ENCODE results near the gene L3MBTL4.
"Not testable (repeated sequence)": the region's sequence is repeated elsewhere in the genome, so short reads cannot be mapped to it uniquely, and the experiment has no call there.

Gene L3MBTL4

GRCh38 chr18:6284761-6285160 is 129.9 kb downstream of the L3MBTL4 start:
- Histone ChIP-seq H3K27ac (ENCODE audit: insufficient read depth in 1 of 2, low read depth in 1 of 2, low read length in 2 of 2, poor library complexity in 1 of 2, severe bottlenecking in 2 of 2) (no peak overlapping the region), H3K27me3 (replicated peaks in 2 of 5; ENCODE audit: control insufficient read depth in 4 of 5, insufficient read depth in 5 of 5, low read length in 4 of 5) (no peaks in the 10 kb centered on the region), H3K9me3 (ENCODE audit: control extremely low read depth in 1 of 5, control insufficient read depth in 4 of 5, insufficient read depth in 2 of 5, low read depth in 1 of 5, low read length in 4 of 5) (no peaks in the 10 kb centered on the region), H3K36me3 (ENCODE audit: control insufficient read depth in 4 of 4, insufficient read depth in 4 of 4, low read length in 3 of 4) (peaks cover 0 to 16% (median 1%) of the 10 kb centered on the region in 4 experiments), H3K4me1 (ENCODE audit: control extremely low read depth in 1 of 4, control insufficient read depth in 4 of 4, insufficient read depth in 4 of 4, low read length in 3 of 4) (no peaks in the 10 kb centered on the region), H3K4me3 (ENCODE audit: control insufficient read depth in 1 of 7, extremely low read depth in 1 of 7, insufficient read depth in 4 of 7, low read depth in 2 of 7, low read length in 6 of 7) (no peak overlapping the region)
- POLR2A ChIA-PET, result no interaction called here
- no peak for DNase-seq
- CTCF ChIA-PET, result no interaction called here
- WGBS (ENCODE audit: insufficient coverage), result 98% methylated on average over 22 of the region's 22 CpGs

- ChIA-PET CTCF (interaction anchor here (0.5 kb wide), 1 partner anchor 116 kb away, joined by 3 read pairs; no protein-coding TSS in a partner anchor), POLR2A (no interaction called here)
- no peaks in the 10 kb centered on the region for H3K4me1 ChIP-seq (ENCODE audit: control extremely low read depth in 1 of 4, control insufficient read depth in 4 of 4, insufficient read depth in 4 of 4, low read length in 3 of 4)
- H3K9me3 ChIP-seq (ENCODE audit: control extremely low read depth in 1 of 5, control insufficient read depth in 4 of 5, insufficient read depth in 2 of 5, low read depth in 1 of 5, low read length in 4 of 5), result no peaks in the 10 kb centered on the region
- DNase-seq, result no peak
- H3K27ac ChIP-seq (ENCODE audit: insufficient read depth in 1 of 2, low read depth in 1 of 2, low read length in 2 of 2, poor library complexity in 1 of 2, severe bottlenecking in 2 of 2), result no peak overlapping the region
- peaks cover 0 to 16% (median 1%) of the 10 kb centered on the region in 4 experiments for H3K36me3 ChIP-seq (ENCODE audit: control insufficient read depth in 4 of 4, insufficient read depth in 4 of 4, low read length in 3 of 4)
- H3K4me3 ChIP-seq (ENCODE audit: control insufficient read depth in 1 of 7, extremely low read depth in 1 of 7, insufficient read depth in 4 of 7, low read depth in 2 of 7, low read length in 6 of 7), result no peak overlapping the region
- H3K27me3 ChIP-seq (replicated peaks in 2 of 5; ENCODE audit: control insufficient read depth in 4 of 5, insufficient read depth in 5 of 5, low read length in 4 of 5), result no peaks in the 10 kb centered on the region
- 96% methylated on average over 24 of the region's 24 CpGs for whole genome bisulfite sequencing (ENCODE audit: insufficient coverage)
These were observed 130.4 kb downstream of the L3MBTL4 start for GRCh38 chr18:6284300-6284699.

- POLR2A ChIA-PET, result no interaction called here
These were observed 132.8 kb downstream of the L3MBTL4 start for GRCh38 chr18:6281874-6282273.

GRCh38 chr18:6280211-6280743 is 134.4 kb downstream of the L3MBTL4 start:
- WGBS (ENCODE audit: insufficient coverage), result no CpG with 5 or more reads among the region's 2 CpGs
- H3K4me3 ChIP-seq (ENCODE audit: control insufficient read depth in 1 of 7, extremely low read depth in 1 of 7, insufficient read depth in 4 of 7, low read depth in 2 of 7, low read length in 6 of 7), result no peak overlapping the region
- no peaks in the 10 kb centered on the region for H3K9me3 ChIP-seq (ENCODE audit: control extremely low read depth in 1 of 5, control insufficient read depth in 4 of 5, insufficient read depth in 2 of 5, low read depth in 1 of 5, low read length in 4 of 5)
- CTCF ChIA-PET, result interaction anchor here (1.5 kb wide), 1 partner anchor 10 kb away, joined by 3 read pairs; no protein-coding TSS in a partner anchor
- POLR2A ChIA-PET, result interaction anchor here (0.7 kb wide), 1 partner anchor 16 kb away, joined by 3 read pairs; no protein-coding TSS in a partner anchor
- peaks cover 0 to 13% (median 2%) of the 10 kb centered on the region in 4 experiments for H3K4me1 ChIP-seq (ENCODE audit: control extremely low read depth in 1 of 4, control insufficient read depth in 4 of 4, insufficient read depth in 4 of 4, low read length in 3 of 4)
- no peaks in the 10 kb centered on the region for H3K27me3 ChIP-seq (replicated peaks in 2 of 5; ENCODE audit: control insufficient read depth in 4 of 5, insufficient read depth in 5 of 5, low read length in 4 of 5)
- H3K36me3 ChIP-seq (ENCODE audit: control insufficient read depth in 4 of 4, insufficient read depth in 4 of 4, low read length in 3 of 4), result peaks cover 0 to 16% (median 3%) of the 10 kb centered on the region in 4 experiments
- no peak for DNase-seq
- no peak overlapping the region for H3K27ac ChIP-seq (ENCODE audit: insufficient read depth in 1 of 2, low read depth in 1 of 2, low read length in 2 of 2, poor library complexity in 1 of 2, severe bottlenecking in 2 of 2)

More at GRCh38 chr18:6281874-6282273, 132.8 kb downstream of the L3MBTL4 start:
- no peak overlapping the region for H3K4me3 ChIP-seq (ENCODE audit: control insufficient read depth in 1 of 7, extremely low read depth in 1 of 7, insufficient read depth in 4 of 7, low read depth in 2 of 7, low read length in 6 of 7)
- no peak for DNase-seq
- H3K36me3 ChIP-seq (ENCODE audit: control insufficient read depth in 4 of 4, insufficient read depth in 4 of 4, low read length in 3 of 4), result peaks cover 0 to 16% (median 1%) of the 10 kb centered on the region in 4 experiments
- peaks cover 0 to 2% (median 0%) of the 10 kb centered on the region in 4 experiments for H3K4me1 ChIP-seq (ENCODE audit: control extremely low read depth in 1 of 4, control insufficient read depth in 4 of 4, insufficient read depth in 4 of 4, low read length in 3 of 4)
- H3K27me3 ChIP-seq (replicated peaks in 2 of 5; ENCODE audit: control insufficient read depth in 4 of 5, insufficient read depth in 5 of 5, low read length in 4 of 5), result no peaks in the 10 kb centered on the region
- H3K9me3 ChIP-seq (ENCODE audit: control extremely low read depth in 1 of 5, control insufficient read depth in 4 of 5, insufficient read depth in 2 of 5, low read depth in 1 of 5, low read length in 4 of 5), result no peaks in the 10 kb centered on the region
- WGBS (ENCODE audit: insufficient coverage), result 84% methylated on average over 3 of the region's 4 CpGs
- no peak overlapping the region for H3K27ac ChIP-seq (ENCODE audit: insufficient read depth in 1 of 2, low read depth in 1 of 2, low read length in 2 of 2, poor library complexity in 1 of 2, severe bottlenecking in 2 of 2)
- CTCF ChIA-PET, result no interaction called here

GRCh38 chr18:6279308-6279707 is 135.4 kb downstream of the L3MBTL4 start:
- CTCF ChIA-PET, result no interaction called here
- POLR2A ChIA-PET, result no interaction called here
- DNase-seq, result no peak
- Histone ChIP-seq H3K4me3 (ENCODE audit: control insufficient read depth in 1 of 7, extremely low read depth in 1 of 7, insufficient read depth in 4 of 7, low read depth in 2 of 7, low read length in 6 of 7) (no peak overlapping the region), H3K36me3 (ENCODE audit: control insufficient read depth in 4 of 4, insufficient read depth in 4 of 4, low read length in 3 of 4) (peaks cover 0 to 10% (median 1%) of the 10 kb centered on the region in 4 experiments), H3K9me3 (ENCODE audit: control extremely low read depth in 1 of 5, control insufficient read depth in 4 of 5, insufficient read depth in 2 of 5, low read depth in 1 of 5, low read length in 4 of 5) (no peaks in the 10 kb centered on the region), H3K4me1 (ENCODE audit: control extremely low read depth in 1 of 4, control insufficient read depth in 4 of 4, insufficient read depth in 4 of 4, low read length in 3 of 4) (peaks cover 0 to 13% (median 2%) of the 10 kb centered on the region in 4 experiments), H3K27ac (ENCODE audit: insufficient read depth in 1 of 2, low read depth in 1 of 2, low read length in 2 of 2, poor library complexity in 1 of 2, severe bottlenecking in 2 of 2) (no peak overlapping the region), H3K27me3 (replicated peaks in 2 of 5; ENCODE audit: control insufficient read depth in 4 of 5, insufficient read depth in 5 of 5, low read length in 4 of 5) (no peaks in the 10 kb centered on the region)
- 100% methylated on average over 1 of the region's 1 CpG for WGBS (ENCODE audit: insufficient coverage)

- Histone ChIP-seq H3K4me3 (ENCODE audit: control insufficient read depth in 1 of 7, extremely low read depth in 1 of 7, insufficient read depth in 4 of 7, low read depth in 2 of 7, low read length in 6 of 7) (no peak overlapping the region), H3K27ac (ENCODE audit: insufficient read depth in 1 of 2, low read depth in 1 of 2, low read length in 2 of 2, poor library complexity in 1 of 2, severe bottlenecking in 2 of 2) (no peak overlapping the region), H3K4me1 (ENCODE audit: control extremely low read depth in 1 of 4, control insufficient read depth in 4 of 4, insufficient read depth in 4 of 4, low read length in 3 of 4) (peaks cover 0 to 26% (median 12%) of the 10 kb centered on the region in 4 experiments), H3K27me3 (replicated peaks in 2 of 5; ENCODE audit: control insufficient read depth in 4 of 5, insufficient read depth in 5 of 5, low read length in 4 of 5) (no peaks in the 10 kb centered on the region), H3K9me3 (ENCODE audit: control extremely low read depth in 1 of 5, control insufficient read depth in 4 of 5, insufficient read depth in 2 of 5, low read depth in 1 of 5, low read length in 4 of 5) (no peaks in the 10 kb centered on the region), H3K36me3 (ENCODE audit: control insufficient read depth in 4 of 4, insufficient read depth in 4 of 4, low read length in 3 of 4) (peaks cover 0 to 3% (median 1%) of the 10 kb centered on the region in 4 experiments)
- POLR2A ChIA-PET, result no interaction called here
- WGBS (ENCODE audit: insufficient coverage), result 93% methylated on average over 4 of the region's 6 CpGs
- CTCF ChIA-PET, result no interaction called here
- no peak for DNase-seq
These were observed 141.3 kb downstream of the L3MBTL4 start for GRCh38 chr18:6273423-6273822.

DNA sequence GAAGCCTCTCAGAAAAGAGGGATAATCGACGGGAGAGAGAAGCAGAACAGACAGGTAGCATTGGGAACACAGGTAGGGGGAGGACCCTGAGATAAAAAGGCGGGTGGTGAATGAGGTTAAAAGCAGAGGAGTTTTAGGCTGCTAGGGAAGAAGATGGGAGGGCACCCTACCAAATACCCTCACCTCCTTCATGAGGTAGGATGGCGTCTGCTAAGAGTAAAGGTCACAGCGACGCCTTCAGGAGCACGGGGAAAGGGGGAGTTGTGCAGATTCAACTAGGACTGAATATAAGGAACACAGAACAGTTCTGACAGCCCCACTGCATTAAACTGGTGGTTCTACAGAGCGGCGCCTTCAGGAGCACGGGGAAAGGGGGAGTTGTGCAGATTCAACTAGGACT is 142.6 kb downstream of the L3MBTL4 start:
- POLR2A ChIA-PET; H3K27ac ChIP-seq (ENCODE audit: insufficient read depth in 1 of 2, low read depth in 1 of 2, low read length in 2 of 2, poor library complexity in 1 of 2, severe bottlenecking in 2 of 2); H3K9me3 ChIP-seq (ENCODE audit: control extremely low read depth in 1 of 5, control insufficient read depth in 4 of 5, insufficient read depth in 2 of 5, low read depth in 1 of 5, low read length in 4 of 5); H3K27me3 ChIP-seq (replicated peaks in 2 of 5; ENCODE audit: control insufficient read depth in 4 of 5, insufficient read depth in 5 of 5, low read length in 4 of 5); H3K4me3 ChIP-seq (ENCODE audit: control insufficient read depth in 1 of 7, extremely low read depth in 1 of 7, insufficient read depth in 4 of 7, low read depth in 2 of 7, low read length in 6 of 7); DNase-seq; H3K36me3 ChIP-seq (ENCODE audit: control insufficient read depth in 4 of 4, insufficient read depth in 4 of 4, low read length in 3 of 4): not testable (repeated sequence)
- 69% methylated on average over 2 of the region's 10 CpGs for WGBS (ENCODE audit: insufficient coverage)
- peaks cover 0 to 24% (median 12%) of the 10 kb centered on the region in 4 experiments for H3K4me1 ChIP-seq (ENCODE audit: control extremely low read depth in 1 of 4, control insufficient read depth in 4 of 4, insufficient read depth in 4 of 4, low read length in 3 of 4)
- CTCF ChIA-PET, result interaction anchor here (0.7 kb wide), 1 partner anchor 16 kb away, joined by 3 read pairs; no protein-coding TSS in a partner anchor

Data from common myeloid progenitor, CD34-positive (primary cell).